IMR-90 (cell line): ENCODE measurements around the gene NUP210L.

Experiments used
- BHLHE40 ChIP-seq: fragments of 150-350 bp; IDR thresholded peaks from 2 replicates; pipeline ENCODE4 v1.6.1; 2016; ENCODE audit warnings: mild to moderate bottlenecking, low read depth, low read length
- CEBPB ChIP-seq: IDR thresholded peaks from 2 replicates; pipeline ENCODE4 v1.6.1; 2012; ENCODE audit warnings: low read depth, low read length, improper control_type of control experiment
- MAFK ChIP-seq: IDR thresholded peaks from 2 replicates; pipeline ENCODE4 v1.6.1; 2012; ENCODE audit warnings: low read depth, low read length, improper control_type of control experiment
- MXI1 ChIP-seq: IDR thresholded peaks from 2 replicates; pipeline ENCODE4 v1.6.1; 2012; ENCODE audit warnings: low read depth, mild to moderate bottlenecking, low read length, moderate library complexity, borderline replicate concordance
- NFE2L2 ChIP-seq: fragments of 150-350 bp; IDR thresholded peaks from 2 replicates; pipeline ENCODE4 v1.6.1; 2016; ENCODE audit warnings: low read depth, mild to moderate bottlenecking, low read length
- POLR2A ChIP-seq: IDR thresholded peaks from 2 replicates; pipeline ENCODE4 v1.6.1; 2012; ENCODE audit warnings: mild to moderate bottlenecking, low read depth, low read length
- RAD21 ChIP-seq: IDR thresholded peaks from 2 replicates; pipeline ENCODE4 v1.6.1; 2012; ENCODE audit warnings: low read length, improper control_type of control experiment
- RCOR1 ChIP-seq: IDR thresholded peaks from 2 replicates; pipeline ENCODE4 v1.6.1; 2012; ENCODE audit warnings: mild to moderate bottlenecking, low read length, improper control_type of control experiment; ENCODE audit not compliant: insufficient replicate concordance
- RFX5 ChIP-seq: IDR thresholded peaks from 2 replicates; pipeline ENCODE4 v1.8.0; 2012; ENCODE audit warnings: low read depth, mild to moderate bottlenecking, low read length, moderate library complexity
- TF ChIP-seq, protein P1 (sequence below): conservative IDR thresholded peaks from 2 replicates; pipeline ENCODE4 v1.5.1; 2012; ENCODE audit warnings: mild to moderate bottlenecking, low read depth, low read length, improper control_type of control experiment
- TF ChIP-seq, protein P2 (sequence below): fragments of 150-350 bp; IDR thresholded peaks from 2 replicates; pipeline ENCODE4 v1.6.1; 2017; ENCODE audit warnings: mild to moderate bottlenecking, antibody characterized with exemption, low read length, low read depth
- TF ChIP-seq, protein P3 (sequence below): fragments of 150-350 bp; IDR thresholded peaks from 2 replicates; pipeline ENCODE4 v1.6.1; 2016; ENCODE audit warnings: low read depth, mild to moderate bottlenecking, low read length, moderate library complexity, borderline replicate concordance

DNA sequence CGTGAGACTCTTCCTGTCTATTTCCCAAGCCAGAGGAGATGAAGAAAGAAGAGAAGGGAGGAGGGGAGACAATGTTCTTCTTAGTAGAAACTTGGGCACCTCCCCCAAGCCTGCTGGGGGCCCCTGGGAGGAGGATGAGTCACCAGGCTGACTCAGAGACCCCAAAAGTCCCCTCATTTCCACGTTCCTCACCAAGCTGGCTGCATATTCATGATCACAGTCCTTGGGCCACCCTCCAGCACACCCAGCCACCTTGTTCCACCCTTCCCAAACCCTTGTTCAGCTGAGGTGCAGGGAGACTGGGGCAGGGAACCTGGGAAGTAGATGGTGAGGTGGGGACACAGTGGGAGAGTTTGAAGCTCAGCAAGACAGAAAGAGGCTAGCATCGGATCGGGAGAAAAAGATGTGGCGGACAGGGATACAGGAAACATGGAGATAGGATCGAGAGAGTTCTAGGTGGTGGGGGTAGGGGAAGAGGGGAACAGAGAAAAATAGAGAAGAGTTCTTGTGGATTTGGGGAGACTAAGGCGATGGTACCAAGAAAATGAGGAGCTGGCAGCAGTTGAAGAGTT is 169.4 kb downstream of the NUP210L start:
- TF ChIP-seq, protein P1, sequence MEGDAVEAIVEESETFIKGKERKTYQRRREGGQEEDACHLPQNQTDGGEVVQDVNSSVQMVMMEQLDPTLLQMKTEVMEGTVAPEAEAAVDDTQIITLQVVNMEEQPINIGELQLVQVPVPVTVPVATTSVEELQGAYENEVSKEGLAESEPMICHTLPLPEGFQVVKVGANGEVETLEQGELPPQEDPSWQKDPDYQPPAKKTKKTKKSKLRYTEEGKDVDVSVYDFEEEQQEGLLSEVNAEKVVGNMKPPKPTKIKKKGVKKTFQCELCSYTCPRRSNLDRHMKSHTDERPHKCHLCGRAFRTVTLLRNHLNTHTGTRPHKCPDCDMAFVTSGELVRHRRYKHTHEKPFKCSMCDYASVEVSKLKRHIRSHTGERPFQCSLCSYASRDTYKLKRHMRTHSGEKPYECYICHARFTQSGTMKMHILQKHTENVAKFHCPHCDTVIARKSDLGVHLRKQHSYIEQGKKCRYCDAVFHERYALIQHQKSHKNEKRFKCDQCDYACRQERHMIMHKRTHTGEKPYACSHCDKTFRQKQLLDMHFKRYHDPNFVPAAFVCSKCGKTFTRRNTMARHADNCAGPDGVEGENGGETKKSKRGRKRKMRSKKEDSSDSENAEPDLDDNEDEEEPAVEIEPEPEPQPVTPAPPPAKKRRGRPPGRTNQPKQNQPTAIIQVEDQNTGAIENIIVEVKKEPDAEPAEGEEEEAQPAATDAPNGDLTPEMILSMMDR, result no peak
- TF ChIP-seq, protein P2, sequence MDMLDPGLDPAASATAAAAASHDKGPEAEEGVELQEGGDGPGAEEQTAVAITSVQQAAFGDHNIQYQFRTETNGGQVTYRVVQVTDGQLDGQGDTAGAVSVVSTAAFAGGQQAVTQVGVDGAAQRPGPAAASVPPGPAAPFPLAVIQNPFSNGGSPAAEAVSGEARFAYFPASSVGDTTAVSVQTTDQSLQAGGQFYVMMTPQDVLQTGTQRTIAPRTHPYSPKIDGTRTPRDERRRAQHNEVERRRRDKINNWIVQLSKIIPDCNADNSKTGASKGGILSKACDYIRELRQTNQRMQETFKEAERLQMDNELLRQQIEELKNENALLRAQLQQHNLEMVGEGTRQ, result no peak
- no peak for TF ChIP-seq RAD21
- TF ChIP-seq CEBPB, result peak; percentile 51; the same call in 1 of the 2 replicates
- no peak for TF ChIP-seq RFX5
- peak; percentile 37; the same call in 1 of the 2 replicates for TF ChIP-seq BHLHE40
- TF ChIP-seq, protein P3, sequence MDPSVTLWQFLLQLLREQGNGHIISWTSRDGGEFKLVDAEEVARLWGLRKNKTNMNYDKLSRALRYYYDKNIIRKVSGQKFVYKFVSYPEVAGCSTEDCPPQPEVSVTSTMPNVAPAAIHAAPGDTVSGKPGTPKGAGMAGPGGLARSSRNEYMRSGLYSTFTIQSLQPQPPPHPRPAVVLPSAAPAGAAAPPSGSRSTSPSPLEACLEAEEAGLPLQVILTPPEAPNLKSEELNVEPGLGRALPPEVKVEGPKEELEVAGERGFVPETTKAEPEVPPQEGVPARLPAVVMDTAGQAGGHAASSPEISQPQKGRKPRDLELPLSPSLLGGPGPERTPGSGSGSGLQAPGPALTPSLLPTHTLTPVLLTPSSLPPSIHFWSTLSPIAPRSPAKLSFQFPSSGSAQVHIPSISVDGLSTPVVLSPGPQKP, result no peak
- TF ChIP-seq POLR2A, result peak; percentile 77
- TF ChIP-seq RCOR1, result no peak
- TF ChIP-seq MAFK, result no peak
- no peak for TF ChIP-seq NFE2L2
- TF ChIP-seq MXI1, result no peak
